Uterus (tissue), 4 donors: ENCODE data around the gene SHISAL1. TPM values are rescaled to one million over a fixed set of nuclear protein-coding genes. Genes with fewer than 3 reads are reported as not detected.

Experiments
- DNase-seq, 2 donors: peaks; one replicate each; pipeline ENCODE4 v3.0.0-alpha.2; 2019 to 2020
- H3K27ac ChIP-seq, 2 donors: fragments of 200-600 bp; sonication (generic); 1 replicate in 1 of 2; 2 replicates in 1 of 2; pipeline ENCODE4 v1.5.1; 2016 to 2018
- H3K27me3 ChIP-seq, 2 donors: fragments of 200-600 bp; sonication (generic); one replicate each; pipeline ENCODE4 v1.5.1; 2018 to 2019; ENCODE audit warnings: control low read depth in 1 of 2
- H3K36me3 ChIP-seq, 2 donors: fragments of 200-600 bp; sonication (generic); one replicate each; pipeline ENCODE4 v1.5.1; 2019; ENCODE audit warnings: control low read depth in 1 of 2
- H3K4me1 ChIP-seq, 2 donors: fragments of 200-600 bp; sonication (generic); one replicate each; pipeline ENCODE4 v1.5.1; 2018 to 2019; ENCODE audit warnings: control low read depth in 1 of 2
- H3K4me3 ChIP-seq, 2 donors: fragments of 200-600 bp; sonication (generic); 1 replicate in 1 of 2; 2 replicates in 1 of 2; pipeline ENCODE4 v1.5.1; 2018 to 2019; ENCODE audit warnings: mild to moderate bottlenecking in 1 of 2
- H3K9me3 ChIP-seq, 2 donors: fragments of 200-600 bp; sonication (generic); one replicate each; pipeline ENCODE4 v1.5.1; 2019; ENCODE audit warnings: control low read depth in 1 of 2
- CTCF ChIP-seq, 4 experiments: fragments of 200-600 bp in 2 of 4; fragments of 450-650 bp in 2 of 4; sonication (generic) in 2 of 4; IDR thresholded peaks; one replicate each; pipeline ENCODE4 v1.5.1; 2016 to 2019; ENCODE audit warnings: antibody characterized with exemption in 4 of 4, mild to moderate bottlenecking in 2 of 4, moderate library complexity in 1 of 4
- POLR2A ChIP-seq, 2 donors: fragments of 450-650 bp; IDR thresholded peaks; one replicate each; pipeline ENCODE4 v1.6.1; 2016; ENCODE audit warnings: antibody characterized with exemption in 2 of 2, mild to moderate bottlenecking in 1 of 2, moderate library complexity in 1 of 2
- intact Hi-C: fragments of 100-400 bp; cut with DNase I; formaldehyde crosslinking; loops from one replicate; pipeline ENCODE4 v1.15.1; 2023; ENCODE audit warnings: low total_unique reads
- total RNA-seq, 4 donors: library from RNA; depleted of rRNA in 3 of 4; stranded (reverse); fragments of >200 nt in 3 of 4; gene quantifications; one replicate each; pipeline versions ENCODE4 v1.1.0 to v1.2.4, GENCODE V29; 2014 to 2023
- donor health status: DM: yes; HTN: yes; CAD: no.

SHISAL1 gene
- total RNA-seq, 4 donors from 2014 or later, result 4.7 to 44.2 (median 22.9) TPM

DNA sequence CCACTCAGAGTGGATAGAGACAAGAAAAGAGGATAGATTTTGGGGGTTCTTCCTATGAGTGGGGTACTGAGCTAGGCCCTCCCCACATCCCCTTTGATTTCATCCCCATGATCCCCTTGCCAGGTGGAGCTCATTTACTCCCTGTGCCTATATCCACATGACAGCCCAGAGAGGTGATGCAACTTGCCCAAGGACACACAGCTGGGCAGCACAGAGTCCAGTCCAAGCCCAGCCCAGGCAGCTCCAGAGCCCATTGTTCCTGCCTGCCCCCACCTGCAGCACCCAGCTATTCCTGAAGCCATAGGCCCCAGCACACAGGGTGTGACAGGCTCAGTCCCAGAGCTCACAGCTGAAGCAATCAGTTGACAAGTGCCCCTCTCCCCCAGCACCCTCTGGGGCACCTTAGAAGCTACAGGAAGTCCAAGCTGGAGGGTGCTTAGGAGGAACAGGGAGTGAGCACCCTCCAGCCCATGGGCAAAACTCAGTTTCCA, 41.7 kb downstream of the SHISAL1 start:
- H3K36me3 ChIP-seq, result no peaks in the 10 kb centered on the region
- no peaks in the 10 kb centered on the region for H3K4me1 ChIP-seq
- no peaks in the 10 kb centered on the region for H3K27me3 ChIP-seq
- no peak for DNase-seq
- no peaks in the 10 kb centered on the region for H3K9me3 ChIP-seq
- intact Hi-C loops, result no loop called here
- no peak for TF ChIP-seq POLR2A (IDR thresholded peaks at IDR 0.05)
- TF ChIP-seq CTCF (IDR thresholded peaks at IDR 0.05), result no peak
- H3K27ac ChIP-seq, result peak overlapping the region in 1 of 2 donors; percentile 52
- H3K4me3 ChIP-seq, result no peak overlapping the region

DNA sequence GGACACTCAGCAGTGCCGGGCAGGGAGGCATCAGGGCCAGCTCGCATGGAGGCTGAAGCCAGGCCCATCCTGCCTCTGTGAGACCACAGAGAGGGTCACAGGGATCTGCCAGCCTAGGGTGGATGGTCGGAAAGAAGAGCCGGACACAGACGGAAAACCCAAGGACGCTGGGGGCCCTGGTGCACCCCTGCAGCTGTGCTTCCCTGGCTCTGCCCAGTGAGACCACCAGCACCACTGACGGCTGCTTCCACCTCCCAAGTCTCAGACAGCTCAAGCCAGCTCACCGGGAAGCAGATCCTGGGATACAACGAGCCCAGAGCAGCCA, 42.2 kb downstream of the SHISAL1 start:
- Histone ChIP-seq H3K27me3 (no peaks in the 10 kb centered on the region), H3K9me3 (no peaks in the 10 kb centered on the region), H3K27ac (peak overlapping the region in 1 of 2 donors; percentile 52), H3K4me3 (no peak overlapping the region), H3K4me1 (no peaks in the 10 kb centered on the region), H3K36me3 (no peaks in the 10 kb centered on the region)
- no peak for DNase-seq
- TF ChIP-seq CTCF (IDR thresholded peaks at IDR 0.05) (no peak), POLR2A (IDR thresholded peaks at IDR 0.05) (no peak)
- intact Hi-C loops, result no loop called here

GRCh38 chr22:44269757-44270555, 42.8 kb downstream of the SHISAL1 start:
- DNase-seq, result no peak
- TF ChIP-seq CTCF (IDR thresholded peaks at IDR 0.05) (no peak), POLR2A (IDR thresholded peaks at IDR 0.05) (no peak)
- Histone ChIP-seq H3K27me3 (no peaks in the 10 kb centered on the region), H3K4me1 (no peaks in the 10 kb centered on the region), H3K27ac (peak overlapping the region in 1 of 2 donors; percentile 52), H3K36me3 (no peaks in the 10 kb centered on the region), H3K4me3 (no peak overlapping the region), H3K9me3 (no peaks in the 10 kb centered on the region)
- intact Hi-C loops, result no loop called here

DNA sequence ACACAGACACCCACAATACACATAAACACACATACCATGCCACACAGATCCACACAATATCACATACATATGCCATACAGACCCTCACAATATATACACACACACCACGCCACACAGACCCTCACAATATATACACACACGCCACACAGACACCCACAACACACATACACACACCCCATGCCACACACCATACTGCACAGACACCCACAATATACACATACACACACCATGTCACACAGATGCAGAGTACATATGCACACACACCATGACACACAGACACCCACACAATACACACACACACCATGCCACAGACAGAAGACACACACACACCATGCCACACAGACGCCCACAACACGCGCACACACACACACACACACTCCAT, 43.6 kb downstream of the SHISAL1 start:
- DNase-seq, result no peak
- no peaks in the 10 kb centered on the region for H3K9me3 ChIP-seq
- no peaks in the 10 kb centered on the region for H3K4me1 ChIP-seq
- H3K4me3 ChIP-seq, result no peak overlapping the region
- no peak for TF ChIP-seq POLR2A (IDR thresholded peaks at IDR 0.05)
- no peak for TF ChIP-seq CTCF (IDR thresholded peaks at IDR 0.05)
- H3K27ac ChIP-seq, result no peak overlapping the region
- no peaks in the 10 kb centered on the region for H3K36me3 ChIP-seq
- intact Hi-C loops, result no loop called here
- H3K27me3 ChIP-seq, result no peaks in the 10 kb centered on the region

GRCh38 chr22:44268431-44269116, 44.2 kb downstream of the SHISAL1 start:
- TF ChIP-seq CTCF (IDR thresholded peaks at IDR 0.05) (no peak), POLR2A (IDR thresholded peaks at IDR 0.05) (no peak)
- H3K4me1 ChIP-seq, result no peaks in the 10 kb centered on the region
- no peak for DNase-seq
- no peaks in the 10 kb centered on the region for H3K36me3 ChIP-seq
- no peaks in the 10 kb centered on the region for H3K9me3 ChIP-seq
- no peak overlapping the region for H3K4me3 ChIP-seq
- intact Hi-C loops, result no loop called here
- no peaks in the 10 kb centered on the region for H3K27me3 ChIP-seq
- H3K27ac ChIP-seq, result no peak overlapping the region
